Renal cortex interstitium (tissue), 11 donors: ENCODE results near the gene PPP2R2B. TPM values are rescaled to one million over a fixed set of nuclear protein-coding genes. Genes with fewer than 3 reads are reported as not detected.
A peak's percentile ranks its signal among the peaks of the same experiment; 100 is the strongest.

Source experiments
- DNase-seq, 11 donors: peaks; one replicate each; pipeline ENCODE4 v3.0.0-alpha.2; 2013; ENCODE audit warnings: low read depth in 9 of 11, low spot score in 4 of 11; ENCODE audit errors: extremely low read depth in 1 of 11
- polyA plus RNA-seq, 3 donors: library from polyadenylated mRNA; unstranded; fragments of 120-200 nt; gene quantifications; one replicate each; pipeline ENCODE4 v1.2.1, GENCODE V29; 2013; ENCODE audit not compliant: insufficient read length in 3 of 3

PPP2R2B gene
- polyA plus RNA-seq, 3 donors, result 12.4 to 15.4 (median 14.8) TPM

GRCh38 chr5:146797658-146798057 is 80.9 kb downstream of the PPP2R2B start:
- peak in 3 of 11 donors; percentile 4 to 8 (median 8) for DNase-seq

- no peak for DNase-seq
These were observed 81.6 kb downstream of the PPP2R2B start for GRCh38 chr5:146796911-146797310.

DNA sequence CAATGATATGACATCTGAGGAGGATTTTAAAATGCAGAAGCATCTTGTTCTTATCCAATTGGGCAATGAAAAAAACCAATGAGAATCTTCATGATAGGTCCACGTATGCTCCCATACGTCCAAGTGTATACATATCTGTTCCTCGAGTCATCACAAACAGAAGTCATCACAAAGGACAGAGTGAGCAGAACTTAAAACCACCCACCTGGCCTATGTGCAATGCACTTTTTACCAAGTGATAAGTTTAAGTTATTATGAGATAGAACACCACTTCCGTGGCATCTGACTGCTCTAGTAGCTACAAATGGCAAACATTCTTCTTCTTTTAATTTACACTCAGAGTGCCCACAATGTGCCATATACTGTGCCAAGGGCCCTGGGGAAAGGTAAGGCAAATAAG is 82.4 kb downstream of the PPP2R2B start:
- DNase-seq, result no peak

DNA sequence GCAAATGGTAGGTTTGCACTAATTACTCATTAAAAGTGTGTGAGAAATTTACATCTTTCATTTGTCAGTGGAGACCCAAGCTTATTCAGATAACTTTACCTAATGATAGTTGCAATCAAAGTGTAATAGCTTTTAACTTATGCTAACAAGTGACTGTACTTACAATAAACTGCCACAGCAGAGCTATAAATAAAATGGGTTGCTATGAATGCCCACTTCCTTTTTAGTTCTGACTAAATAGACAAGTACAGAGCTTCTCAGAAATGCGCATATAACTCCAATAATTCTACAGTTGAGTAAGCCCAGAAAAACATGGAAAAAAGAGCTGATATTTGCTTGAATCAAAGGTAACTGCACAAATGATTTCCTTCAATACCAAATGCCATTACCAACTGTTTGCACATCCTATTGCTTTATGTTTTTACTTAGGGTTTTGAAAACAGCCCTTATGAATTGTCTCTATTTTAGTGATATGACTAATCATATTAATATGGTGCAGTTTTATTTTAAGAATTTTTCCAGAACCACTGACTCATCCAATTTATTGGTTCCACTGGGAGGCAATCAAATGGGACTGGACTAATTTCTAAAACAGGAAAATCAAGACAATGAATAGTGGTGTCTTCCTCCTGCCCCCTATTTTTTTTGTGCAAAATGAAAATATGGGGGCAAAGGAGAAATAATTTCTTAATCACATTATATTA is 84.1 kb downstream of the PPP2R2B start:
- no peak for DNase-seq

DNA sequence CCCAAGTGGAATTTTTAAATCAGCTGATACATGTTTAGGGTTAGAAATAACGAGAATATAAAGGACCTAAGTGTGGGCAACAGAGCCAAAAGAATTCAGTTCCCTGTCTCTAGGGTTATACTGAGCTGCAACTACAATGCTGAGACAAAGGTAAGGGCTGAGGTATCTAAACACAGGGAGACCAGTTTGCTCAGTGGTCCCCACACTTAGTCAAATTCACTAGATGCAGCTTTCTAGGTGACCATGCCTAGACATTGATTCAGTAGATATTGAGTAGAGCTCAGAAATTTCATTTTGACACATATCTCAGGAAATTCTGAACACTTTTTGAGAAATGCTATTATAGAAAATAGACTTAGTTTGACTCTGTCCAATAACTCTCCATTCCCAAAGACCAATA is 84.8 kb downstream of the PPP2R2B start:
- DNase-seq, result no peak

DNA sequence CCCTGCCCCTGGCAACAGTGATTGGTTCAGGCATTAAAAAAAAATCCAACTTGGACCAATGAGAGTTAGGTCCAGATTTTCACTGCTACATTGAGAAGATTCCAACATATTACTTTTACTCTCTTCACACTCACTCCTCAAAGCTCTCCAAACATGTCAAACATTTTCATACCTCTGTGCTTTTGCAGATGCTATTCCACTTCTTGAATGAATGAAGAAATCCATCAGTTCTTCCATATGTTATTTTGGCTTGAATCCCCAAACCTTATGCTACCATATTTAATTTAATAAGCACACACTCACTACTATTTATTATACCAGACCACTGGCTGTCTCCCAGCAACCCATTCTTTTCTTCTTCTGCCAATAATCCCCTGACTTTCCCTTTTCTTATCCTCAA is 87.1 kb downstream of the PPP2R2B start:
- no peak for DNase-seq

DNA sequence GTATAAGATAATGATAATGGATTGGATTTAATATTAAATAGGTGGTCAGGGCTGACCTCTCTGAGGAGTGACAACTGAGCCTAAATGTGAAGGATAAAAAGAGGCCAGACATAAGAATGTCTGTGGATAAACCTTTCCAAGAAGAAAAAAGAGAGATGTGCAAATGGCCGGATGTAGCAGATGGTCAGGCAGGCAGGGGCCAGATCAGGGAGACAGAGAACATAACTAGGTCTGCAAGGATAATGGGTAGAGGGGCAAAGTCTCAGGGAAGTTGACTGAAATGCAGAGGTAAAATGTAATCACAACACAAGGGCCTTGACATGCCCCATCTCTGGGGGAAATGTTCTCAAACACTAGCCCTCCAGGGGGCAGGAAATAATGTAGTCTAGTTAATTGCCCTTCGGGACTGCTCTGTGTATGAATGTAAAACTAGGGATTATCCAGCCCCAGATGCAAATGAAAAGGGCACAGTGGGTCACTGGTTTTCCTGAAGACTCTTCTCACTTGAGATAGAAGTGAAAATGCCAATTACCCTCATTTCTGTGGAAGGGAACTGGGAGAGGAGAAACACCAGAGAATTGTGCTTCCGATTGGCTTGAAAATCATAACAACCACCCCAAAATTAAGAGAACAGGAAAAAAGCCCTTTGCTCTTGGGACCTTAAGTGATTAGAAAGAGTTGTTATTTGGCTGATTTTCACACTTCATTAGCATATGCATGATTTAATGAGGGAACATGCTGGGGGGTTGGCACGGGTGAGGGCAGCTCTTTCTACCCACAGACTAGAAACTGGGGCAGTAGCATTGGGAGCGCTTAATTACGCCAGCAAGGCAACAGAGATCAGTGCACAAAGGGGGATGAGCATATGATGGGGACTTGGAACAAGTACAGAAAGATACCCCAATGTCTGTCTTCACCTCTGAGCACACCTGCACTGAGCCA is 88.6 kb downstream of the PPP2R2B start:
- no peak for DNase-seq

DNA sequence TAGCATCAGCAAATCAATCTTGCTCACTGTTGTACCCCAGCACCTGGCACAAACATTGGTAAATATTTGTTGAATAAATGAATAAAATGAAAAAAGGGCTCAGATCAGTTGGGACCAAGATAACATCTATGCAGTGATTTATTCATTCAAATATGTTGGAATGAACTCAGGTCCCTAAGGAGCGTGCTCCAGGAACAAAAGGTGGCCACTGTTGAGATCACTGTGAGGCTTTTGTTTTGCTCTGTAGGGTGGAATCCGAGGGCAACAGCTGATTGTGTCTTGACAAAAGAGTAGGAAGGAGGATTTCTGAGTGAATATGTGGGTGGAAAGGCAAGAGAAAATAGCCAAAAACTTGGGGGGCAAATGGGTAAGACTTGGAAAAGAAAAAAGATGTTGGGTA is 89.7 kb downstream of the PPP2R2B start:
- no peak for DNase-seq

DNA sequence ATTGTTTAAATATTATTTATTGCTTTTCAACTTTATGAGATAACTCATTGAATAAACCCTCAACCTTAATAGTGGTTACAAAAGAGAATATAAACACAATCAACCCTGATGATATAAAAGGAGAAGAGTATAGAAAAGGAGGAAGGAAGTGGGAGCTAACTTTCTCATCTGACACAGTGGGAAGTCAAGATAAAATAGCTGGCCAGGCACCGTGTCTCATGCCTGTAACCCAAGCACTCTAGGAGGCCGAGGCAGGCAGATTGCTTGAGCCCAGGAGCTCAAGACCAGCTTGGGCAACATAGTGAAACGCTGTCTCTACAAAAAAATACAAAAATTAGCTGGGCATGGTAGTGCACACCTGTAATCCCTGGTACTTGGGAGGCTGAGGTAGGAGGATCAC is 93.5 kb downstream of the PPP2R2B start:
- no peak for DNase-seq

GRCh38 chr5:146781157-146781556 is 97.4 kb downstream of the PPP2R2B start:
- no peak for DNase-seq

- DNase-seq, result no peak
These were observed 99.2 kb downstream of the PPP2R2B start for GRCh38 chr5:146779211-146779869.

- DNase-seq, result no peak
These were observed 99.8 kb downstream of the PPP2R2B start for GRCh38 chr5:146778795-146779194.

- no peak for DNase-seq
These were observed 100.3 kb downstream of the PPP2R2B start for GRCh38 chr5:146778261-146778660.

- no peak for DNase-seq
These were observed 105.6 kb downstream of the PPP2R2B start for GRCh38 chr5:146772881-146773466.

- DNase-seq, result no peak
These were observed 107.6 kb downstream of the PPP2R2B start for GRCh38 chr5:146770980-146771379.

GRCh38 chr5:146770546-146770945 is 108.0 kb downstream of the PPP2R2B start:
- no peak for DNase-seq

DNA sequence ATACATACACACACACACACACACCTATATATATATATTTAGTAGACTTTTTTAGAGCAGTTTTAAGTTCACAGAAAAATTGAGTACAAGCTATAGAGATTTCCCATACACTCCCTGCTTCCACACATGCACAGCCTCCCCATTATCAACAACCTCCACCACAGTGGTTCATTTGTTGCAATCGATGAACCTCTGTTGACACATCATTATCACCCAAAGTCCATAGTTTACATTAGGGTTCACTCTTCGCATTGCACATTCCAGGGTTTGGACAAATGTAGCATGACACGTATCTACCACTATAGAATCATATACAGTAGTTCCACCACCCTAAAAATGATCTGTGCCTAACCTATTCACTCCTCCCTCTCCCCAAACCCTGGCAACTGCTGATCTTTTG is 111.0 kb downstream of the PPP2R2B start:
- no peak for DNase-seq

- no peak for DNase-seq
These were observed 112.5 kb downstream of the PPP2R2B start for GRCh38 chr5:146766013-146766412.

DNA sequence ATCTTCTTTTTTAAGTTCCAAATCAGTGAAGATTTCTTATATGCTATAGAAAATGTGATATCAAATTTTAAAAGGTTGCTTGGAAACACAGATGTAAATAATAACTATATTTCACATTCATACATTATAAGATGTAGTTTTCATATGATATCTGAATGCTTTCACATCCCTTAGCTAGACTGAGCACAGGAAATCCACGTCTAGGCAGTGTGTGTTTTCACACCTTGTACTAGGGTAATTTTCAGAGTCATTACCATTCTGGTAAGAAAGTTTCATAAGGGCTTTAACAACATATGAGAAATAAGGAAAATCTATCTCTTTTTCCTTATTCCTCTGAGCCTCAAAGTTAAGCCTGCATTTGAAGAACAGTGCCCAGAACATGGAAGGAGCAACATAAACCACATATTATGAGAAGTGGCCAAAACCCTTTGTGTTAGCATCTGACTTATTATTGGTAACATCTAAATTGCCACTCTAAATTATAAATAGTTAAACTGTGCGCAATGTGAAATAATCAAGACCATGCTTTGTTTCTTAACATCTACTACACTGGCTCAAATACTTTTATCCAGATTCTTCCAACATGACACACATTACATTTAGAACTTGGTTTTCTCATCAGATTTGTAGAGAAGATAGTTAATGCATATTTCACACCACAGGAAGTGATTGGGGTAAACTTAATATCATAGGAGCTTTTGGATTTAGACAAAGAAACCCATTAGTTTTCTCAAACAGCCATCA is 113.3 kb downstream of the PPP2R2B start:
- DNase-seq, result no peak
